Chondrocyte (in vitro differentiated cells): ENCODE results near the gene PNMA6E. TPM values are rescaled to one million over a fixed set of nuclear protein-coding genes. Genes with fewer than 3 reads are reported as not detected.

ENCODE experiments used
- DNase-seq: peaks from one replicate; pipeline ENCODE4 v3.0.0; 2021; ENCODE audit warnings: mixed read lengths, low spot score
- H3K27ac Mint-ChIP-seq: one replicate; pipeline ENCODE4 v1.8.0; 2021; ENCODE audit warnings: mild to moderate bottlenecking, moderate library complexity, mixed read lengths; ENCODE audit not compliant: unreplicated experiment
- H3K27me3 Mint-ChIP-seq: 2 replicates; pipeline ENCODE4 v1.8.0; 2021; ENCODE audit warnings: low read depth, mixed read lengths
- H3K36me3 Mint-ChIP-seq: 2 replicates; pipeline ENCODE4 v1.8.0; 2021; ENCODE audit warnings: low read depth, mixed read lengths
- H3K4me1 Mint-ChIP-seq: 2 replicates; pipeline ENCODE4 v1.8.0; 2021; ENCODE audit warnings: low read depth, mild to moderate bottlenecking, mixed read lengths
- H3K4me3 Mint-ChIP-seq: one replicate; pipeline ENCODE4 v1.8.0; 2021; ENCODE audit warnings: mild to moderate bottlenecking, moderate library complexity, mixed read lengths; ENCODE audit not compliant: unreplicated experiment
- H3K9me3 Mint-ChIP-seq: 2 replicates; pipeline ENCODE4 v1.8.0; 2021; ENCODE audit warnings: low read depth, mixed read lengths
- CTCF ChIP-seq: fragments of 200-600 bp; sonication (generic); IDR thresholded peaks from 2 replicates; pipeline ENCODE4 v1.5.0; 2021; ENCODE audit warnings: antibody characterized with exemption, mild to moderate bottlenecking, moderate library complexity
- total RNA-seq: library from RNA; stranded (reverse); gene quantifications from 3 replicates; pipeline ENCODE4 v1.2.1, GENCODE V29; 2021

Gene PNMA6E
- total RNA-seq, 1 donor from 2014 or later: not detected

- peaks cover 18% of the 10 kb centered on the region for H3K27me3 Mint-ChIP-seq
- H3K27ac Mint-ChIP-seq: no peak overlapping the region
- peak; percentile 82 for DNase-seq
- peak; percentile 80 for TF ChIP-seq CTCF
- no peaks in the 10 kb centered on the region for H3K36me3 Mint-ChIP-seq
- peaks cover 11% of the 10 kb centered on the region for H3K9me3 Mint-ChIP-seq
- no peak overlapping the region for H3K4me3 Mint-ChIP-seq
- H3K4me1 Mint-ChIP-seq: no peaks in the 10 kb centered on the region
These were observed 711 bp downstream of the PNMA6E start for GRCh38 chrX:153400146-153401132.

GRCh38 chrX:153398275-153398960 lies 2.7 kb downstream of the PNMA6E start:
- no peak for TF ChIP-seq CTCF
- Mint-ChIP-seq H3K4me3 (no peak overlapping the region), H3K27me3 (peaks cover 13% of the 10 kb centered on the region), H3K27ac (no peak overlapping the region), H3K4me1 (no peaks in the 10 kb centered on the region), H3K9me3 (peaks cover 11% of the 10 kb centered on the region), H3K36me3 (no peaks in the 10 kb centered on the region)
- peak; percentile 72 for DNase-seq

- Mint-ChIP-seq H3K9me3 (peaks cover 6% of the 10 kb centered on the region), H3K4me1 (no peaks in the 10 kb centered on the region), H3K4me3 (no peak overlapping the region), H3K27me3 (peaks cover 7% of the 10 kb centered on the region), H3K36me3 (no peaks in the 10 kb centered on the region), H3K27ac (no peak overlapping the region)
- peak; percentile 58 for DNase-seq
- no peak for TF ChIP-seq CTCF
These were observed 3.7 kb downstream of the PNMA6E start for GRCh38 chrX:153397256-153397960.

GRCh38 chrX:153396320-153397195 lies 4.6 kb downstream of the PNMA6E start:
- peak; percentile 69 for DNase-seq
- Mint-ChIP-seq H3K4me3 (no peak overlapping the region), H3K4me1 (no peaks in the 10 kb centered on the region), H3K27me3 (peaks cover 7% of the 10 kb centered on the region), H3K27ac (no peak overlapping the region), H3K36me3 (no peaks in the 10 kb centered on the region), H3K9me3 (peaks cover 5% of the 10 kb centered on the region)
- no peak for TF ChIP-seq CTCF
